Dedifferentiated amniotic fluid mesenchymal stem cell (primary cell): ENCODE results near the gene SRCAP.

Experiments used
- DNase-seq: peaks from one replicate; pipeline ENCODE4 v3.0.0-alpha.2; 2016; ENCODE audit errors: extremely low spot score

SRCAP gene

DNA sequence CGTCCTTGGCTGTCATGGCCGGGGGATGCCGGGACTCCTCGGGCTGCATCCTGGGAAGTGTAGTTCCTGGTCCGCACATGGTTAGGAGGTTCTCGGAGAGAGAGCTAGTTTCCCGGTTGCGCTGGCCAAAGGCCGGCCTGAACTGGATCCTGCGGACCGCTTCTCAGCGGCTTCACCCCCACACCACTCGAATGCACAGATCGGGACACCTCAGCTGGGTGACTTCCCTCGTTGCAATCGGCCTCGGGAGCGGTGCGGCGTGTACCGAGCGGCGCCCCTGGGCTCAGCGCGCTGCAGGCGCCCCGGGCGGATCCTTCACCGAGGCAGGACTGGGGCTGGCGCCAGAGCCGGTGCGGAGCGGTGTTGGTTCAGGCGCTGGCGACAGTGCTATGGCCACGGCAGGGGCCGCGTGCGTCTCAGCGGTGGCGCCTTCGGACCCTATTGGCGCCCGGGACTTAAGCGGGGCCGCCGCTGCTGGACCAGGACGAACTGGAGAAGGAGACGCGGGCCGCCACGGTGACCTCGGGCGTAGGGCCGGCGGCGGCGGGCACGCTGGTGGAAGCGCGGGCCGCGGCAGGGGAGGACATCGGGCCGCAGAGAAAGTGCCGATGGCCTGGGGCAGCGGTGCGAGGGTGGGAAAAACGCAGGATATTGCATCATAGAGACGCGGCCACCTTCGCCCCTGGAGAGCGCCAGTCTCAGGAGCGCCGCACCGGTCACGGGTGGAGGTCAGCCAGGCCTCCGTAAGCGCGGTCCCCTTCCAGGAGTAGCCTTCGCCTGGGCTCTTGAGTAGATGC lies 76.6 kb downstream of the SRCAP start:
- DNase-seq, result peak; percentile 61

DNA sequence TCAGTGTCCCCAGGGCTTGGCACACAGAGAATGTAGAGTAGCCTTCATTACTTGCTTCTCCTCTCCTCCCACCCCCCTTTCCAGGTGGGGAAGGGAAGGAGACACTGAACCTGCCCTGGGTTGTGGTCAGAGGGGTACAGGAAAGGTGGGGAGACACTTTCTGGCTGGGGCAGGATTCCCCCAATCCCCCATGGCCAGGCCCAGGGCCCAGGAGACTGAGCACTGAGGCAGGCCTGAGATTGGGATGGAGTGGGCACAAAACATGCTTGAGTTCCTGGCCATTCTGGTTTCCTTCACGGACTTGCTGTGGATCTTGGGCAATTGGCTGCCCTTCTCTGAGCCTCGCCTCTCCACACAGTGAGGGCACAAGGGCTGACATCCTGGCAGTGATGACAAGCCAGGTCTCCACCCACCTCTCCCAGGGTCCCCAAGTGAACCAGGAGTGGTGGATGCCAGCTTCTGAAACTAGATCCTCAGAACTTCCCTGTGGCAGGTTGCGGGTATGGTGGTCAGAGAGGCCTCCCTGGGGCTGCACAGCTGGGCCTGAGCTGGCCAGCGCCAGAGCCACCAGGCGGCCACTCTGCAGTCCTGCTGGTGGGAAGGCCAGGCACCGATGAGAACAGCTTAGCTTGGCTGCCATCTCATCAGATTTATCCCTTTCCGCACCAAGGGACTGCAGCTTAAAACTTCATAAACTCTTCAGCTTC lies 78.8 kb downstream of the SRCAP start:
- DNase-seq, result no peak

DNA sequence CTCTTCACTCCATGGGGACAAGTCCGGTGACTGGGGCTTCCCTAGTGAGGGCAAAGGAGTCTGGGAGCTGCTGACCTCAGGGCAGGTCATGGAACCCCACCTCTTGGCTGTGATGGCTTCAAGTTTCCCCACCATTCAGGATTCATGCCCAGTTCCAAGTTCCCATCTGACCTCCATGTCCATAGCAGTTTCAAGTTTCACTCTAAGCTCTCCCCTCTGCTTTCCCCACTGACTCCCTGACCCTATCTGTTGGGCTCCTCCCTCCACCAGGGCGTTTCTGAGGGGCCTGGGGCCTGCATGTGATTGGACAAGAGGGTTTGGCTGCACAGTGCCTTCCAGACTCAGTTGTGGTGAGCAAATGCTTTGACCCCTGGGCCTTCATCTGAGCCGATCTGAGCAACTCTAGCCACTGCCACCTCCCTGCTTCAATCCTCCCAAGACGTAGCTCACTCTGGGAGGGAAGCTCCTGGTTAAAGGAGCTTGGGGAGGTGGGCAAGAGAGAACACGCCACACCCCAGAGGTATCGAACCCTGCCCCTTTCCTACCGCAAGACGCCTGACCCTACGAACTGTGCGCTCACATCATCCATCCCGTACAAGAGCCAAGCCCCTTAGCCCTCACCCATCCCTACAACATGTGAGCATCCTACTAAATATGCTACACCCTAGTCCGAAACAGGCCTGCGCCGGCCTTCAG lies 79.7 kb downstream of the SRCAP start:
- no peak for DNase-seq

DNA sequence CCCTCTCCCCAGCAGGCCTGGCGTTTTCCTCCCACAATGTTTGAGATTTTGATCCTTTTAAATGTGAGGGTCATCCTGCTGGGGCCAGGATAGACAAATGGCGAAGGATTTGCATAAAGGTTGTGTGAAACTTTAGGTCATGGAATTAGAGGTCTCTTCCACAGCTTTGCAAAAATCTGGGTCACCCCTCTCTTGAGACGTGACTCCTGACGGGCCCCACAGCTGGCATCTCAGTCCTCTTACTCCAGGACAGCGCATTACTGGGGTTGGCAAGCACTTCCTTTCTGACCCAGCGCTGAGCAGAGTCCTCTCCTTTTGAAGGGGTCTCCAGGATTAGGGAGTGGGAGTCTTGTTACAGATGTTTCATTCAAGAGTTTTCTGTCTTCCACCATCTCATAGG lies 80.6 kb downstream of the SRCAP start:
- DNase-seq, result no peak

DNA sequence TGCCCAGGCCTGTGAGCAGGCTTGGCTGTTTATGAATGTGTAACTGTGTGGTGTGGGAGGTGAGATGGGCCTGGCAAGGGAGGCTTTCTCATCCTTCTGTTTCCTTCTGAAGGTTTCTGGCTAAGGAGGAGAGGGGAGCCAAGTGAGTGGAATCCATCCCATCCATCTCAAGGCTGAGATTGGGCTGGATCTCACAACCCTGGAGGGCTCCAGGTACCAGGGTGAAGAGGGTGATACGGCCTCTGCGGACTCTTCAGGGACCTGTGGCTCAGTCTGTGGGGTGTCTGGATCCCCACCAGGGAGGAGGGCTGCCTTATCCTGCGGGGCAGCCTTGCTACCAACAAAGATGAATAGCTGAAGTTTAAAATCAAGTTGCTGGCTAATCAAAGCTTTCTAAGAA lies 81.0 kb downstream of the SRCAP start:
- no peak for DNase-seq

DNA sequence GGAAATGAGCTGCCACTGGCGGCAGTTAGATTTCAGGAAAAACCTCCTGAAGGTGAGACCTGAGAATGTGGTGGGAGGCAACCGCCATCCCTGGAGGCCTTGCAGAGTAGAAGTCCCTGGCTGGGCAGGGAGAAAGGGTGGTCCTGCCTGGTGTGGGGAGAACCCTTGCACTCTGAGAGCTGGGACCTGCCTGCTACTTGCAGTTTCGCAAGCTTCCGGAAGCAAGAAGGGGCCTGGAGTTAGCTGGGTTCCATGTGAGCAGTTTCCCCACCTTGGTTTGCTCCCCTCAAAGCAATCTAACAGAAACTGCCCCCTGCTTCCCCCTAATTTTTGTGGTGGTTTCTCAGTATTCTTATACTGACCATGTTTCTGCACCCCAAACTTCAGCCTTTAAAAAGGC lies 81.6 kb downstream of the SRCAP start:
- DNase-seq, result no peak

DNA sequence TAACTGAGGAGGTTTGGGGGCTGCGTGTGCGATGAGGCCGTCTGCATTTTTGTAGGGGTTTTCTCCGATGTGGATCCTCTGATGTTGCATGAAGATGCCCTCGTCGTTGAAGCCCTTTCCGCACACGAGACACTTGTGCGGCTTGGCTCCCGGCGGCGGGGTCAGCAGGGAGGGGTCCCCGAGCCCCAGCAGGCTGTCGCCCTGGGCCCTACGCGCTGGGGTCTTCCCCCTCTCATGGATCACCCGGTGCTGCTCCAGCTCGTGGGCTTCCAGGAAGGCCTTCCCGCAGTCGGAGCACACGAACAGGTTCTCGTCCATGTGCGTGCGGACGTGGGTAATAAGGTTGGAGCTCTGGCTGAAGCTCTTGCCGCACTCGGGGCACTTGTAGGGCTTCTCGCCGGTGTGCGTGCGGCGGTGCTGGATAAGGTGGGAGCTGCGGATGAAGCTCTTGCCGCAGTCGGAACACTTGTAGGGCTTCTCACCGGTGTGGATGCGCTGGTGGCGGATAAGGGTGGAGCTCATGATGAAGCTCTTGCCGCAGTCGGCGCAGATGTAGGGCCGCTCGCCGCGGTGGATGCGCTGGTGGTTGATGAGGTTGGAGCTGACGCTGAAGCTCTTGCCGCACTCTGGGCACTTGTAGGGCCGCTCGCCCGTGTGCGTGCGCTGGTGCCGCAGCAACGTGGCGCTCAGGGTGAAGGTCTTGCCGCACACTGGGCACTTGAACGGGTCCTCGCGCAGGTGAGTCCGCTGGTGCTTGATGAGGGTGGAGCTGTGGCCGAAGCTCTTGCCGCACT lies 83.7 kb downstream of the SRCAP start:
- DNase-seq, result no peak

DNA sequence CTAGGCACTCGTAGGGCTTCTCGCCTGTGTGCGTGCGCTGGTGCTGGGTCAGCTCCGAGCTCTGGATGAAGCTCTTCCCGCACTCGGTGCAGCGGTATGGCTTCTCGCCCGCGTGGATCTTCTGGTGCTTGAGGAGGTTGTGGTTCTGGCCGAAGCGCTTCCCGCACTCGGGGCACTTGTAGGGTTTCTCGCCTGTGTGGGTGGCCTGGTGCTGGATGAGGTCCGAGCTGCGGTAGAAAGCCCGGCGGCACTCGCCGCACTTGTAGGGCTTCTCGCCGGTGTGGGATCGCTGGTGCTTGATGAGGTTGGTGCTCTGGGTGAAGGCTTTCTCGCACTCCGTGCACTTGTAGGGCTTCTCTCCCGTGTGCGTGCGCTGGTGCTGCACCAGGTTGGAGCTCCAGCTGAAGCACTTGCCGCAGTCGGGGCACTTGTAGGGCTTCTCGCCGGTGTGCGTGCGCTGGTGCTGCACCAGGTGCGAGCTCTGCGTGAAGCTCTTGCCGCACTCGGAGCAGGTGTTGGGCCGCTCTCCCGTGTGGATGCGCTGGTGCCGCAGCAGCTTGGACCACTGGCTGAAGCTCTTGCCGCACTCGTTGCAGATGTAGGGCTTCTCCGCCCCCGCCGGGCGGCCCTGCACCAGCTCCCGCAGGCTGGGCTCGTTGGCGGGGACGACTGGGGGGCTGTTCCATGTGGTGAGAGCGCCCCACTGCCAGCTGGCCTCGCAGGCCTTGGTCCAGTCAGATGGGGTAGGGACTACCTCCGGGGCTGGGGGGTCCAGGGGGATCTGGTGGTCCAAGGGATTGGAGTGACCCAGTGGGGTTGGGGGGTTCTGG lies 84.5 kb downstream of the SRCAP start:
- peak; percentile 1 for DNase-seq

DNA sequence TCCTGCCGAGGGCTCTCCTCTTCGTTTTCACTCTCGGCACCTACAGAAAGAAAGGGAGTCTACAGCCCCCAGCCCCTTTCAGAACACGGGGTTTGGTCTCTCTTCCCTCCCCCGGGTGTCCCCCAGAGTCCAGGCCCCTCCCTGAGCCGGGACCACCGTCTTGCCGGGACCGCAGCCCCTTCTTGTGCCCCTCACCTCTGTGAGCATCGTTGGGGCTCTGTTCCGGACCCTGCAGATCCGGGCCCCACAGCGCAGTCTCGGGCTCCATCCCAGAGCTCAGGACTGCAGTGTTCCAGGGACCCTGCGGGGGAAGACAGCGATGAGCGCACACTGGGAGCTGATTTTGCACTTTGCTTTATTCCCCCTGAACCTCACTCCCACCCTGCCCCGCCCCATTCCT lies 85.2 kb downstream of the SRCAP start:
- DNase-seq, result peak; percentile 3

DNA sequence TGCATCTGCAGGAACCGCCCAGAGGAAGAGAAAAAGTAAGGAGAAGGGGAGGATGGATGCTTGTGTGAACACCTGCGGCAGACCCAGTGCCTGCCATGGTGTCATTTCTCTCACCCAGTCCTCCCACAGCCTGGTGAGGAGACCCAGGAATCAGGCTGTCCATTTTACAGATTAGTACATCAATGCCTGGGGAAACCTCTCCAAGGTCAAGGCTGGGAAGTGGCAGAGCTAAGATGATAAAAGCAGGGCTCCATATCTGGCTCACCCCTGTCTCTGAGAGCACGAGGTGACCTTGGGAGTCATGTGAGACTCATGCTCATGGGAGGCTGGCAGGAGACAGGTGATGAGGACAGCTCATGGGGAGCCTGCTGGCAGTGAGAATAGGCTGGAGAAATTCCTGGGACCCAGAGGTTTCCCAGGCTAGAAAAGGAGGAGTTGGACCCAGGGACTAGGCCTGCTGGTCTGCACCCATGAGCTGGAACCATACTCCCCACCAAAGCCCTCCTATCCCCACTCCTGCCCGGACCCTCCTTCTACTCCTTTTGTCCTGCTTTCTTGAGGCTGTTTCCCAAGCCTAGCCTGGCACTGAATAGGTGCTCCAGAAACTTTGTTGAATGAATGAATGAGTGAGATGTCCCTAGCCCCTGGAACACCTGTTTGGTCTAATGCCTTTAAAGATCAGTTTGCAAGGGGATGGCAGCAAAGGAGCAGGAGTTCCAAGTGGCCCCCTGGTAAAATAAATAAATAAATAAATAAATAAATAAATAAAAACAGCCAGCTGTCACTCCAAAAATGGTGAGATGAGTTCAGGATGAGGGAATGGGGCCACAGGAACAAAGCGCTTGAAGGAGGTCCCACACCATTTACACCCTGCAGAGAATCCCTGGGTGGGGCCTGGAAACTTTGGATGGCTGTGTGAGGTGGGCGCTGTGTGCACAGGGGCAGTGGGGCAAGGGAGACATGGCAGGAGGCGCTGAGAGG lies 86.4 kb downstream of the SRCAP start:
- DNase-seq, result peak; percentile 6

DNA sequence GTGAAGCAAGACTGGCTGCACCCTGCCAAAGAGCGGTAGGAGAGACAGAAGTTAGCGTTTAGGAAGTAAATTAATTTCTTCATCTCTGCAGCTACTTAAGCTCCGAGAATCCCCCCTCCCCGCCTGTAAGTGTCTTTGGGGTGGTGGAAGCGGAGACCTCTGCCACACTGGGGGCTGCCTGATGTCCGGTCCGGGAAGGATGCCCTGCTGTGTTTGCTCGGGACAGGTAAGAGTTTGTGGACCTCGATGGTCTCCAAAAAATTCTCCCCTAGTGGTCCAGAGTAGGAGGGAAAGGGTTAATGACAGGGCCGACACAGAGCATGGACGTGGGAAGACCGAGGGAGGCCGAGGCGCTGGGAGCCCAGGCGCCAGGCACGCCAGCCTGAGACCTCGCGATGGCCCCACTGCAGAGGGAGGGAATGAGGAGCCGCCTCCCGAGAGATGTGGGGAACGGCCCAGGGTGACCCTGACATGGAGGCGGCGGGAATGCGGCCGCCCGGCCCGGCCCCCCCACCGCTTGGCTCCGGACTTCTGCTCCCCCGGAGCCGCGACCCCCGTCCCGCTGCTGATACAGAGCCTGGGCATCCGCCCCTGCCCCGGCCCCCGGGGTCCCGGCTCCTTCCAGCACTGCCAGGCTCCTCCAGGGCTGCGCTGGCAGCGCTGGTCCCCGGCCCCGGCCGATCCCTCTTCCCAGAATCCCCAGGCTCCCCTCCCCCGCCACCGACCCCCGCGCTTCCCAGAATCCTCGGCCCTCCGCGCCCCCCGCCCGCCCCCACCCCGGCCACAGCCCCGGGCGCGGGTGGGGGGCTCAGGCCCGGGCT lies 87.4 kb downstream of the SRCAP start:
- DNase-seq, result peak; percentile 70

DNA sequence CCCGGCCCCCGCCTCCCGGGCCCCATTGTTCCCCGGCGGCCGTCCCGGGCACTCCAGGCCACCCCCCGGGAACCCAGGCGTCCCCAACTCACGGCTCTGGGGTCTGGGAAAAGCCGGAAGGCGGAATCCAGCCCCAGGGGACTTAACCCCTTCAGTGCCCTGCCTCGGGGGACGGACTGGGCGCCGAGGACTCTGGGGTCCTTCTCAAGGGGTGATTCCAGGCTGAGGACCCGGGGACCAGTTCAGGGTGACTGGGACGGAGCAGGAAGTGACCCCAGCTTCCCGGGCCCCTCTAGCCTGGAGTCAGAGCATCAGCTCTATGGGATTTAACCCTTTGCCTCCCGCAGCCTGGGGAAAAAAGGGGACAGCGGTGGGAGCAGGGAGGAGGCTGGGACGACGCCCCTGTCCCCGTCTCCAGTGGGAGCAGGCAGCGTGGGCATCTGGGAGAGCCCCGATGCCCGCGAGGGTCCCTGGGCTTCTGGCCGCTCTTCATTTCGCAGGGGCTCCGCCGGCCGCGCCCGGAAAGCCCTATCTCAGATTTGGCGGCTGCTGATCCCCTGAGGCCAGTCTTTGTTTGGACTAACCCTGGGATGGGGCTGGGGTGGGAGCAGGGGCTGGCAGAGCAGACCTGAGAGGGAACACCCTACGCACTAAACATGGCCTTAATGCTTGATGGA lies 88.1 kb downstream of the SRCAP start, which contains the start of gene ZNF629:
TSS of gene ZNF629 (minus strand) at position 270 of the 677 bp plus-strand sequence. CDS start 2,723 bp downstream, outside the sequence.
- peak; percentile 18 for DNase-seq

DNA sequence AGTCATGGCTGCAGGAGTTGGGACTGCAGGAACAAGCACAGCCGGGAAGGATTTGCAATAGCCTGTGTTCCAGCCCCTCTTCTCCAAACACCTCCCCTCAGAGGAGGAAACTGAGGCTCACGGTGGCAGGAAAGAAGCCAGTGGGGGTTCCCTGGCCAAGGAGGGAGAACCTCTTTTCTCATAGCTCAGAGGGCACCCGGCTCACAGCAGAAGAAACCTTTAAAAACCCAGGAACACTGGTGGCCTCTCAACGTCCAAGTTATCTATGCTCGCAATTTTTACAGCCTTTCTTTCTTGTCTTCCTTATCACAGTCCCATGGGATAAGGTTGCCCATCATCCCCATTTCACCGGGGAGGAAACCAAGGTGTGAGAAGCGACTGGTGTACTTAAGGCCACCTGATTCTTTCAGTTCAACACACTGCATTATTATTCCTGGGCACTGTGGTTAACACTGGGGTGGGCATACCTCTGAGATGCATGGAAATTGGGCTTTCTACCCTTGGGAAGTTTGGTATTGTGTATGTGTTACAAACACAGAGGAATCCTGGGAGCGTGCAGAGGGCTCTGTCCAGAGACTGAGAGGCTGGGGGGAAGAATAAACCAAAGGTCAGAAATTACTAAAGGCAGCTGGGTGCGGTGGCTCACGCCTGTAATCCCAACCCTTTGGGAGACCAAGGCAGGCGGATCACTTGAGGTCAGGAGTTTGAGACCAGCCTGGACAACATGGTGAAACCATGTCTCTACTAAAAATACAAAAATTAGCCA lies 88.8 kb downstream of the SRCAP start:
- DNase-seq, result peak; percentile 13
